ENCODE measurements around the gene TGFBR3L.
"Not testable (repeated sequence)": the region's sequence is repeated elsewhere in the genome, so short reads cannot be mapped to it uniquely, and the experiment has no call there.

The TGFBR3L gene

DNA sequence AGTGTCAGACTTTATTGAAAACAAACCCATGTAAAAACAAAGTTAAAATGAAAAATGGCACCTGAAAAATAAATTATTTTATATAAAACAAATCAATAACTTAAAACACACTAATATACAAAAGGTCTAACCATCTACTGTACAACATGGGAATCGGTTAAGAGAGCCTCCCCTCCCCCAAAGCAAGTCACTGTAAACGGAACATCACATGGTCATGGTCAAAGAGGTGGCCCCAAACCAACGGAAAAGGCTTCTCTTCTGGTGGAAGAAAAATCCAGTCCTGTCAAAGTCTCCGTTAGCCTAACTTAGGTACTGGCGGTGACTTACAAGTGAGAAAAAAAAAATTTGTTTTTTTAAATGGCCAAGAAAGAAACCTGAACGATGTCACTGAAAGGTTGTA lies 44.6 kb downstream of the TGFBR3L start:
- no peak for DNase-seq (ENCODE audit: low spot score)

GRCh38 chr19:7961082-7961481 lies 46.5 kb downstream of the TGFBR3L start:
- not testable (repeated sequence) for DNase-seq (ENCODE audit: low spot score)

DNA sequence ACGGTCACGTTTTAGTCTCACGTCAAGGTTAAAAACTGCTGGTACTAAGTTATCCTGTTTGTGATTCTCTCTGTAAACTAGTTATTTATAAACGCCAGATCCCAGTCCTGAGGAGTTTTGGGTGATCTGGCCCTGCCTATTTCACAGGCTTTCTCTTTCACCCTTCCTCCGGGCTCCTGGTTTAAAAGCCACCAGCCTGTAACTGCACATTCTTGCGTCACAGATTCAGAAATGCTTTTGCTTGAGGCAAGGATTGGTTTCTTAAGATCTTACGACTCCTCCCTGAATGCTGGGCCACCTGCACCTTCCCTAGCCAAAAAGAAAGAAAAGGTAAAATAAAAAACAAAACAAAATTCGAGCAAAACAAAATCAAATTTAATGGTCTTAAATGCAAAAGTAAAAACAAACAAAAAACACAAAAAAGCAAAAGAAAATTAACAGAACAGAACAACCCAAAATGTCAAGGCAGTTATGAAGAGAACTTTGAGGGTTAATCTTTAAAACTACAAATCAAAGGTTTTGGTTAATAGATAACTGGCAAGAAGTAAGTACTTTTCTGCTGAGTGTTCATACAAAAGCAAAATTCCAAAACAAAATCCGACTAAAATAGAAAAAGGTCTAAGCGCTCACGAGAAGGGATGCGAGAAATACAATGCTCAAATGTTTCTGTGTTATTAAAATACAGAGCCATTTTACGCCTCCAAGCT lies 47.4 kb downstream of the TGFBR3L start:
- no peak for DNase-seq (ENCODE audit: low spot score)

DNA sequence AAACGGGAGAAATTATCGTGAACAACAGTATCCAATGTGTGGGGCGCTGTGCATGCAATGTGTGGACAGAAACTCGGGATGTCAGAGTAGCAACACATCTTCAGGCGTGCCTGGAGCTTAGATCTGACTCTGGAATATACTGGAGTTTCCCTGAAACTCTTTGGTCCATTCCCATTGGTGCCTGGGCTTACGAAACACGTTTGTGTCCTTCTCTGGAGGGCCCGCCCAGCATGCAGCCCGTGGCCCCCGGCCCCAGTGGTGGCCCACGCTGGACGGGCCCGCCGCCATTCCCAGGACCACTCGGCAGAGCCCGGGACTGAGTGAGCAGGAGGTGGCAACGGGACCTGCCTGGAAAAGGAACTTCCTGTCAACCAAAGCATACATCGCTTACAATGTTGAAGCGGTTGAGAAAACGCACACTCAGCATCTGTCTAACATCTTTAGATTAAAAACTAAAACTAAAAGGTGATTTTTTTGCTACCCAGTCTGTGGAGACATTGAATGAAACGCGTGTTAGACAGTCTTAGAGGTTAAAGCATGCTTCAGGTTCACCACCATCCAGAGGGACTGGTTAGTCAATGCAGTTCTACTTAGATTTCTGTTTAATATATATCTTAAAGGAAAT lies 48.1 kb downstream of the TGFBR3L start:
- DNase-seq (ENCODE audit: low spot score), result no peak

GRCh38 chr19:7963566-7963965 lies 48.9 kb downstream of the TGFBR3L start:
- no peak for DNase-seq (ENCODE audit: low spot score)

DNA sequence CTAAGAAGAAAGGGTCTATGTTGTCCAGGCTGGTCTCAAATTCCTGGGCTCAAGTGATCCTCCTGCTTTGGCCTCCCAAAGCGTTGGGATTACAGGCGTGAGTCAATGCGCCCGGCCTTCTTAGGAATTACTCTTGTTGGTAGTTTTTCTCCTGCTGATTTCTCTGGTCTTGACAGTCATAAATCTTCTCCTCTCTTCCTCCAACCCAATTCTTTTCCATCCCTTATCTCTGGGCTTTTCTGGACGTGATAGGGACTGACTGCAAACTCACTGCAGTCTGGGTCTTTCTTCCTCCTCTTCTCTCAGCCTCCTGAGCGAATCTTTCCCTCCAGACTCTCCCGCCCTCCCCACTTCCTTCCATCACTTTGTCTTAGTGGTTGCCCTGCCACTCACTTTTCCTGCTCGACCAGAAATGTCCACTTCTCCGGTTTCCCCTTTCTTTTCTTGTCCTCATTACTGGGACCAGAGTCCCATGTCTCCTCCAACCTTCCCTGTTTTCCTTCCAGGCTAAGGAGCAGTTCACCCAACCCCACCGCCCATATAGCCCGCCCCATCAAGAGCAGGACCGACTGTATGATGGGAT lies 50.7 kb downstream of the TGFBR3L start:
- DNase-seq (ENCODE audit: low spot score), result no peak

DNA sequence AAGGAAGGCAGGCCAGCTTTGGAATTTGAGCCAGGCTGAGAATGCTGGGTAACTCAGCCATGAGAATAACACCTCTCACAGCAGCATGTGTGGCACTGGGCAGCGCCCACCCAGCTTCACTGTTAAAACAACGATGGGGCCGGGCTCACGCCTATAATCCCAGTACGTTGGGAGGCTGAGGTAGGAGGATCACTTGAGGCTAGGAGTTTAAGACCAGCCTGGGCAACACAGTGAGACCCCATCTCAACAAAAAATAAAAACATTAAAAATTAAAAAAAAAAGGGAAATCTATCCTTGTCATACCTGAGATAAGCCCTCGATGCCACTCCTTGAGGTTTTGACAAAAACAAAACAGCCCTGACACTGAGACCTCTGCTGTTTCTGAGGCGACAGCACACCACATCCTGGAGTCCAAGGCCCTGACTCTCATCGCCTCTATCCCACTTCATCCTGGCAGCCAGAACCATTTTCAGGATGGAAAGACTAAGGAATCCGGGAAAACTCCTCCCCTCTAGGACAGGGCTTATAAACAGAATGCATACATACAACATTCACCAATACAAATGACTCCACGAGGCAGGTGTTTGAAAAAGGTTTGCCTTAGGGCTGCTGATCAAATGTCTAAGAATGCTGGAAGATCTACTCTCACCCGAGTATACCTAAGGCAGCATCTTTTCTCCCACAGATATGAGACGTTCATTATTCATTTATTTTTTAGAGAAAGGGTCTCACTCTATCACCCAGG lies 51.5 kb downstream of the TGFBR3L start:
- DNase-seq (ENCODE audit: low spot score), result no peak

GRCh38 chr19:7968008-7968795 lies 53.6 kb downstream of the TGFBR3L start:
- no peak for DNase-seq (ENCODE audit: low spot score)

Measured in COLO829 (cell line).